ENCODE measurements around the gene LRRC45.

The LRRC45 gene

GRCh38 chr17:82046903-82047302 lies 23.8 kb downstream of the LRRC45 start:
- H3K4me3 ChIP-seq (ENCODE audit: low read depth, low read length): no peak overlapping the region
- no peak for TF ChIP-seq CTCF (IDR thresholded peaks at IDR 0.05; ENCODE audit: borderline replicate concordance, insufficient read depth, low read depth, low read length)

- TF ChIP-seq CTCF (IDR thresholded peaks at IDR 0.05; ENCODE audit: borderline replicate concordance, insufficient read depth, low read depth, low read length): no peak
- no peak overlapping the region for H3K4me3 ChIP-seq (ENCODE audit: low read depth, low read length)
These were observed 24.3 kb downstream of the LRRC45 start for GRCh38 chr17:82047379-82047778.

- TF ChIP-seq CTCF (IDR thresholded peaks at IDR 0.05; ENCODE audit: borderline replicate concordance, insufficient read depth, low read depth, low read length): no peak
- no peak overlapping the region for H3K4me3 ChIP-seq (ENCODE audit: low read depth, low read length)
These were observed 24.9 kb downstream of the LRRC45 start for GRCh38 chr17:82047914-82048570.

- H3K4me3 ChIP-seq (ENCODE audit: low read depth, low read length): no peak overlapping the region
- TF ChIP-seq CTCF (IDR thresholded peaks at IDR 0.05; ENCODE audit: borderline replicate concordance, insufficient read depth, low read depth, low read length): no peak
These were observed 25.5 kb downstream of the LRRC45 start for GRCh38 chr17:82048571-82048971.

- no peak overlapping the region for H3K4me3 ChIP-seq (ENCODE audit: low read depth, low read length)
- TF ChIP-seq CTCF (IDR thresholded peaks at IDR 0.05; ENCODE audit: borderline replicate concordance, insufficient read depth, low read depth, low read length): no peak
These were observed 26.0 kb downstream of the LRRC45 start for GRCh38 chr17:82049106-82049505.

- no peak overlapping the region for H3K4me3 ChIP-seq (ENCODE audit: low read depth, low read length)
- no peak for TF ChIP-seq CTCF (IDR thresholded peaks at IDR 0.05; ENCODE audit: borderline replicate concordance, insufficient read depth, low read depth, low read length)
These were observed 26.4 kb downstream of the LRRC45 start for GRCh38 chr17:82049521-82049971.

GRCh38 chr17:82050152-82050760 lies 27.2 kb downstream of the LRRC45 start:
- H3K4me3 ChIP-seq (ENCODE audit: low read depth, low read length): no peak overlapping the region
- no peak for TF ChIP-seq CTCF (IDR thresholded peaks at IDR 0.05; ENCODE audit: borderline replicate concordance, insufficient read depth, low read depth, low read length)

All from GM12875 (cell line).